CD1c-positive myeloid dendritic cell (primary cell): ENCODE data around the gene HADHB.
"Not testable (repeated sequence)": the region's sequence is repeated elsewhere in the genome, so short reads cannot be mapped to it uniquely, and the experiment has no call there.

Experiments used
- DNase-seq: peaks from one replicate; pipeline ENCODE4 v3.0.0-alpha.2; 2016; ENCODE audit errors: extremely low spot score

Gene HADHB

GRCh38 chr2:26245231-26245732 lies 543 bp downstream of the HADHB start:
- peak; percentile 64 for DNase-seq

DNA sequence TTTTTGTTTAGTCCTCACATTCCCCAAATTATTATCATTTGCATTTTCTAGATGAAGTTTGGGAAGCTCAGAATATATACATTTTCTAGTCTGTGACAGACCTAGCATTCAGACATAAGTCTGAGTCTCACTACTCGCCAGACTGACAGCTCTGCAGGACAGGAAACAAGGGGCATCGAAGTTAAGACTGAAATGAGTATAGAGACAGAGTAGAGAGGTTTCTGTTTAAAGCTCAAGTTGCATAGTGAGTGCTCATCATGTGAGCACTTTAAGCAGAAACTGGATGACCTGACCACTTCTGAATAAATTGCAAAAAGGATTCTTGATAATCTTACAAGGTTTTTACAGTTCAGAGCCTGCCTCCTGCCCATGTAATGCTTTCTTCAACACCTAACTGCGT lies 1.1 kb downstream of the HADHB start:
- DNase-seq: peak; percentile 64

DNA sequence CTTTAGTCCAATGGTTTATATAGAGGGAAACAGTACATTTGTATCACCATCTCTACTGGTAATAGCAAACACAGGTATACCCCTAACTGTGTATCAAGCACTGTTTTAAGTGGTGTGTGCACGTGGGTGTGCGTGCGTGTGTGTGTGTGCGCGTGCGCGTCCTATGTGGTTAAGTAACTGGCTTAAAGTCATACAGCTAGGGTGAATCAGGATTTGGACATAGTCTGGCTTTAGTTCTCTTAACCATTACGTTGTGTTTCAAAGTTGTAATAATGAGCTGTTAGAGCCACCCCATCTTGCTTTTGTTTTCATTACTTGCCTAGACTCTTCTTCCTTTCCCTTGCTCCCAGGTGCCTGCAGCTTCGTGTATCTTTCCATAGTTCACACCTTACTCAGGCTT lies 2.1 kb downstream of the HADHB start:
- DNase-seq: peak; percentile 64

DNA sequence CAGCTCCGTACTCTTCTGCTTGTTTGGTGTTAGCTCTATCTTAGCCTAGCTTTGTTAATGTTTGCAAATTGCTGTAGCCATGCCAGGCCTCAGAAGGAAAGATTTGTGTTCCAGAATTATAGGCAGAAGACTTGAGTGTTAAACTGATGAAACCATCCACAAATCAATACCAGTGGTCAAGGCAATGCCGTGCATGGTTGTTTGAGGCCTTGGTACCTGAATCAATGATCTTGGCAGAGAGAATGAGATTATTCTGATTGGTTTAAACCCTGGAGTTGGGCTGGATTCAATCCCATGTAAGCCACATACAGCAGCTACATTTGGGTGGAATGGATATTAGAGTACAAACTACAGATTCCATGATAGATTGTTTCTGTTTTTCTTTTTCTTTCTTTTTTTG lies 4.9 kb downstream of the HADHB start:
- DNase-seq: no peak

DNA sequence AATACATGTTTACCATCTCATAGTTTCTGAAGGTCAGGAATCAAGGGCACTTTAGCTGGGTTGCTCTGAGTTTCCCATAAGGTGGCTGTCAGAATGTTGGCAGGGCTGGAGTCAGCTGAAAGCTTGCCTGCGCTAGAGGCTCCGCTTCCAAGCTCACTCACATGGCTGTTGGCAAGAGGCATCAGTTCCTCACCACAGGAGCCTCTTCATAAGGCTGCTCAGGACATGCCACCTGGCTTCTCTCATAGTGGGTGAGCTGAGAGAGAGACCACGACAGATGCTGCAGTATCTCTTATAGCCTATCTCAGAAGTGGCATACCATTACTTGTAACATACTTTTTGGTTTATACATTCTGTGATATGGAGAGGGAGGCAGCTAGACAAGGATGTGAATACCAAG lies 7.2 kb downstream of the HADHB start:
- no peak for DNase-seq

DNA sequence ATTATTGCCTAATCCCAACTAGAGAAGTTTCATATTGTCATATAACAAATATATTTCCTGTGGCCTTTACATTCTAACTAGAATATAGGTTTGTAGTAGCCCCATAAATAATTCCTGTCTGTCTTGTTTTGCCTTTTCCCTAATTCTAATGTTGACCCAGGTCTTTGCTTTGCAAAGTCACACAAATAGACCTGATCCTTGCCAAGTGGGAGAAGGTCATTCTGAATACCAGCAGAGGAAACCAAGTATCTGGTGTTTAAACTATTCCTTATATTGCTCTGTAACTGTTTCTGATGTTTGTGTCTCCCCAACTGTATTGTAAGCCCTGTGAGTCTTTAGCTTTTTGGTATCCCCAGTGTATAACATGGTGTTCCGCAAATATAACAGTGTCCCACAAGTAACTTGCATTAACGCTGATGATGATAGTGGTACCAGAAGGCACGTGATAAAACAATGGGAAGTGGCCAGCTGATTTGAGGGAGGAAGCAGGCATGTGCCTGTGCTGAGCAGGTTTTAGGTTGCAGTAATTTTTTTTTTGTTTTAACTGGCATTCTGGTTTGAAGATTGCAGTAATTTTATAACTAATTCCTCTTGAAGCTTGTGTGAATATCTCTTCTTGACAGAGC lies 11.1 kb downstream of the HADHB start:
- DNase-seq: no peak

DNA sequence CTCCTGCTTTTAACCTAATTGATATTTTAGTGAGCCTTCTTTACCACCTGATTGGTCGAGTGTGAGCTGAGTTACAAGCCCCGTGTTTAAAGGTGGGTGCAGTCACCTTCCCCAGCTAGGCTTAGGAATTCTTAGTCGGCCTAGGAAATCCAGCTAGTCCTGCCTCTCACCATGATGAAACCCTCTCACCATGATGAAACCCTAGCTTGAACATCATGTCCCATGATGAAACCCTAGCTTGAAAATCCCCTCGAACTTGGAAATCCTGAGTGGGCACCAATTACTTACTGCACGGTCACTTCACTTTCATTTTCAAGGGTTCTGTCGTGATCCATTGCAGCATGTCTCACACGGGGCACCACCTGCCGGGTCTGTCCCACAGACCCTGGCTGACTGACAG lies 14.1 kb downstream of the HADHB start:
- DNase-seq: not testable (repeated sequence)

DNA sequence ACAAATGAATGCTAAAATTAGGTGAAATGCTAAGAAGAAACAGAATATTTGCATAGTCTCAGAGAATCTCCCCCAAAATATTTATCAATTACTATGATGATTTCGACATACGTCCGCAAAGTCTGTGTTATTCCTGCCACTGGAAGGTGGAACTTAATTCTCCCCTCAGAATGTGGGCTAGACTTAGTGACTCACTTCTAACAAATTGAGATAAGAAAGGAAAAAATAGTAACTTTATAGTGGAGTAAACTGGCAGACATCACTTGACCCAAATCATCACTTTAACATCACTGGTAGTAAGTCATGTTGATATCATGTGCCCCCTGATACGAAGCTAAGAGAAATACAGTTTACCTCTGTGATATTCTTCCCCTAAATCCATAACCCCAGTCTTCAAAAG lies 23.5 kb downstream of the HADHB start:
- DNase-seq: peak; percentile 45

GRCh38 chr2:26268670-26269385 lies 24.1 kb downstream of the HADHB start:
- DNase-seq: peak; percentile 27

DNA sequence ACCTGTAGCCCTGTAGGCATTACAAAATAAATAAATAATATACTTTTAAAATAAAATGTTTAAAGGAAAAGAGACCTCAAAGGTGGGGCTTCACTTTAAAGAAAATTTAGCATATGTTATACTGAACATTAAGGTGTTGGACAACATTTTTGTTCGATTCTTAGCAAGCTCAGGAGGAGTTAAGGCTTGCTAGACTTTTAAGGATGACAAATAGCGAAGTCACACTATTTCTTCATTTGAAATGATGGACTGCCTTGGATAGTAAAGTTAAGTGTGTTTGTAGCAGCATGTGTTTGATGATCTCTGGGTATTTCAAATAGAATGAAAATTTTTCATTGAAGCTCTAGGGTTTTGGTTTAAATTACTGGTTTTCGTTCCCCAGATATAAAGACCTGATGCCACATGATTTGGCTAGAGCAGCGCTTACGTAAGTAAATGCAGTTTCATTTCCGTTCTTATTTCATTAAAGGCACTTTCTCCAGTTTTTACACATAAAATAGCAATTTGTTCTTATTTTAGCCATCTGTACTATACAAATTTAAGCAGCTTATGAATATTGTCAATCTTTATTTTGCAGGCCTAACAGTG lies 24.9 kb downstream of the HADHB start:
- DNase-seq: peak; percentile 80

- DNase-seq: peak; percentile 30
Observed at GRCh38 chr2:26270373-26270772, 25.6 kb downstream of the HADHB start.

GRCh38 chr2:26273501-26273900 lies 28.8 kb downstream of the HADHB start:
- DNase-seq: peak; percentile 72

DNA sequence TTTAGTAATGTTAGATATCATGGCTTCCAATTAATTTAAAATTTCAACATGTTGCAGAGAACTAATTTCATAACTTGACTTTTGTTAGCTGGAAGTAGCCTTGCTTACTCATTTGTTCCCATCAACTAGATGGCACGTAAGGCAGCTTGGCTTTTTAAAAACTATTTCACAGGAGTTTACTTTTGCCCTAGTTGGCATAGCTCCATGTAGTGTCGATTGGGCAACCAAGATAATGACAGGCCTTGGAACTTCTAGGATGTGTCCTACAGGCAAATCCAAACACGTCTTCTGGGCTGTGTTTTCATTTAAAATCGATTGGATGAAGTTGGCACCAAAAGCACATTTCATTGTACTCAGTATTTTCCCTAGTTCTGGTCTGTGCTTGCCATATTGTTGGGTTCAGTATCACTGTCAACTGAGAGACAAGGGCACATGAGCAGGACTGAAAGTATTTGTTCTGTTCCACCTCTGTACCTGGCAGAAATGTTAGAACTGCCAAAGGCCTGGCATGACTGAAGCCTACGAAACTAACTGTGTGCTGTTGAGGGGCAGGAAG lies 29.4 kb downstream of the HADHB start:
- peak; percentile 92 for DNase-seq

DNA sequence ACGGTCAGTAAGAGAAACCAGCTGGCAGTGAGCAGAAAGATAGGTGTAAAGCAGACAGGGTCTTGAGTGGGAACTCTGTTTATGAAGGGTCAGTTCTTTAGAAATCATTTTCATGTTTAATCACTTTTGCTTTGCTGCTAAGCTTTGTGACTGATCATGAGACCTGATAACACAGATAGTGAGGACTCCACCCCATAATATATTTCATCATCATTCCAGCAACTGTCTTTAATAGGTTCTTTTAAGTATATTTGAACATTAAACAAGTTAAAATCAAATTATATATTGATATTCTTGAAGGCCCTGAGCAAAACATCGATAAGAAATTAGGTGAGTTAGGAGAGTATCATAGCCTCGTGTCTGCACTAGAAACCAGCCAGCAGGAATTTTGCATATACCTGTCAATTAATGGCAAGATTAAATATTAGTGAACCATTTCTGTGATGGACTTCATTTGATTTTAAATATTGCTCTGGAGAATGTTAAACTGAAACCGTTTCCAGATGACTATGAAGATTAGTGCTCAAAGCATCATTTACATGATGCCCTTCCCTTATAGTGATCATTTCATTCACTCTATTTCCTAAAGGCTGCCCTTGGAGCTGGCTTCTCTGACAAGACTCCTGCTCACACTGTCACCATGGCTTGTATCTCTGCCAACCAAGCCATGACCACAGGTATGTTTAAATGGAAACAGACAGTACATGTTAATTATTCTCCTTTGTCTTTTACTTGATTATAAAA lies 31.9 kb downstream of the HADHB start:
- DNase-seq: no peak

DNA sequence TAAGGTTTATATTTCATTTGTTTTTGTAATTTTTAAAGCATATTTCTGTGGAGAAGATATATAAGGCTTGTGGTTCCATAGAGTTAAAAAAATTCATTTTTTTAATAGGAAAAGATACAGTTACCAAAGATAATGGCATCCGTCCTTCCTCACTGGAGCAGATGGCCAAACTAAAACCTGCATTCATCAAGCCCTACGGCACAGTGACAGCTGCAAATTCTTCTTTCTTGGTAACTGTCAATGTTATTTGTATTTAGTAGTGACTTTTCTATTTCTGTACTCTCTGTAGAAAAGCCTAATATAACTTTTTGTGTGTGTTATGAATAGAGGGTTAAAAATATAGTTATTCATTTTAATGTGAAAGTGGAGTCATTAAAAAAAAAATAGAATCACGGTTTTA lies 35.1 kb downstream of the HADHB start:
- DNase-seq: no peak

- DNase-seq: no peak
Observed at GRCh38 chr2:26281226-26281625, 36.5 kb downstream of the HADHB start.

DNA sequence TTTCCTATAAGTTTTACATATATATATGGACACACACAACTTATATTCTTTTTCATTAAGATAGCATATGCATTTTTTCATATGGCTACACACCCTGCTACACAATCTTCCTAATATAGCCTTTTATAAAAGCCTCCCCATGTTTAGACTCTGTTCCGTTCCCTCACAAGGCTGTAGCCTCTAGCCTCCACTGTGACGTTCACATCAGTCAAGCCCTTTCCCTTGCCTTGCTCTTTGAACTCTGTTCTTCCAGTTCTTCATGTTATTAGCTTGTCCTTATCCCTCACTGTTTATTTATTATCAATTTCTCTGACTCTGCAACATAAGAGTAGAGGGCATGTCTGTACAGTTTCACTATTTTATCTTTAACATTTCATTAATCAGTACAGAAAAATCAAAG lies 38.9 kb downstream of the HADHB start:
- DNase-seq: no peak

DNA sequence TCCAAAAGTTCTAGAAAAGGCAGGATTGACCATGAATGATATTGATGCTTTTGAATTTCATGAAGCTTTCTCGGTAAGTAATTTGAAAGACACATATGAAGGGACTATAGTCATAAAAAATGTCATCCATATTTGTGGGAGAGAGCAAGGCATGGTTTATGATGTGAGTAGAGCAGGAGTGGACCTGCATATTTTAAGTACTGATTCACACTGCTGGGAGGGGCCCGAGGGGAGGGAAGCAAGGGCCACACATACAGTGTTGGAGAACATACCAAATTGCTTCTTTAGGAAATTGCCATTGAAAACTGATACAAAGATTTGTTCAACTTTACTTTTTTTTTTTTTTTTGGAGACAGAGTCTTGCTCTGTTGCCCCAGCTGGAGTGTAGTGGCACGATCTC lies 39.4 kb downstream of the HADHB start:
- no peak for DNase-seq

GRCh38 chr2:26285931-26286330 lies 41.2 kb downstream of the HADHB start:
- no peak for DNase-seq

GRCh38 chr2:26290001-26290400 lies 45.3 kb downstream of the HADHB start:
- peak; percentile 50 for DNase-seq

DNA sequence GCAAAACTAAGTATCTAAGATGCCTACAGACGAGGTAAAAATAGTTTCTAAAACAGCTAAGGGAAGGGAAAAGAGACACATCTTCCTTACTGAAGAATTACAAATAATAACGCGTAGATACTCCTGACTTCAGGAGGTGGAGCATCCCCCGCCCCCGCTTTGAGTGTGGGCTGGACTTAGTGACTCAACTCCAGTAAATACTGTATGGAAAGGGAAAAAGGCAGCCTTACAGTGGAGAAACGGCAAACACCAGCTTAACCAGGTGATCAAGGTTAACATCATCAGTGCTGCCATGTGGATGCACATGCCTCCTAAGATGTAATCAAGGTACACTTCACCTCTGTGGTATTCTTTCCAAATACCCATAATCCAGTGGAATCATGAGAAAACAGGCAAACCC lies 47.9 kb downstream of the HADHB start:
- DNase-seq: peak; percentile 43

DNA sequence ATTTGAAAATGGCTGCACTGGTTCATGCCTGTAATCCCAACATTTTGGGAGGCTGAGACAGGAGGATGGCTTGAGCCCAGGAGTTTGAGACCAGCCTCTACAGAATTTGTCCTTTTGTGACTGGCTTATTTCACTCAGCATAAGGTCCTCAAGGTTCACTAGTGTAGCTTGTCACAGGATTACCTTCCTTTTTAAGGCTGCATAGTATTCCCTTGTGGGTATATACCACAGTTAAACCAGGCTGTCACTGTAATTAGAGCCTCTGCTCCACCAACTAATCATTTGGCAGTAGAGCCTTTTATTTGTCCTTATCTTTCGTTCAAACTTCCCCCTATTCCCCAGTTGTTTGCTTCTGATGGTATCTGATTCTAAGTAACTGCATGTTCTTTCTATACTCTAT lies 50.8 kb downstream of the HADHB start:
- no peak for DNase-seq
